ENCODE results near the gene SRGAP2B.
"Not testable (repeated sequence)": the region's sequence is repeated elsewhere in the genome, so short reads cannot be mapped to it uniquely, and the experiment has no call there.

The SRGAP2B gene

DNA sequence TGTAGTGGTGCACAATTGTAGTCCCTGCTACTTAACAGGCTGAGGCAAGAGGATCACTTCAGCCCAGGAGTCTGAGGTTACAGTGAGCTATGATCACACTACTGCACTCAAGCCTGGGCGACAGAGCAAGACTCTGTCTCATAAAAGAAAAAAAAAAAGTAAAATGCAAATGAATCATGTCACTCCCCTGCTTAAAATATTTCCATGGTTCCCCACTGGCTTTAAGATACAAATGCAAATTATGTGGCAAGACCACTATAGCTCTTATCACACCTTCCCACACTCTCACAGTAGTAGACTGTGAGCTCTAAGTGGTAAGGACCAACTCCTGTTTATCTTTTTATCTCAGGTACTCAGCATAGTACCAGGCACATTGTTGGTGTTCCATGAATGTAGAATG is 53.6 kb downstream of the SRGAP2B start:
- not testable (repeated sequence) for DNase-seq

DNA sequence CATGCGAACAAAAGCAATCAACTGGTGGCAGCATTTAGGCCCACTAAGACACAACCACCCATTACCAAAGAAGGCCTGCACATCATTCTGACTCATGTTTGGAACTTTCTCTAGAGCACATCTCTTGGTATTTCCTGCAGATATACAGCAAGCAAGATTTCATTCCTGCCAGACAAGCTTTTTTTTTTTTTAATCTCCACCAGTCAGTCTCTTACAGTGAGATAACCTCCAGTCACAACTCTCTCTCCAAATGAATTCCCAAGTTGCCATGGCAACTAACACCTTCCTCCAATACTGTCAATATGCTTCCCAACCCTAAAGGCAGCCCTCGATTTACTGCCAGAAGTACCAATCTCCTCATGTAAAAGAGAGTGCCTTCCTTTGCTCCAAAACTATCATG is 59.1 kb downstream of the SRGAP2B start:
- DNase-seq = not testable (repeated sequence)

DNA sequence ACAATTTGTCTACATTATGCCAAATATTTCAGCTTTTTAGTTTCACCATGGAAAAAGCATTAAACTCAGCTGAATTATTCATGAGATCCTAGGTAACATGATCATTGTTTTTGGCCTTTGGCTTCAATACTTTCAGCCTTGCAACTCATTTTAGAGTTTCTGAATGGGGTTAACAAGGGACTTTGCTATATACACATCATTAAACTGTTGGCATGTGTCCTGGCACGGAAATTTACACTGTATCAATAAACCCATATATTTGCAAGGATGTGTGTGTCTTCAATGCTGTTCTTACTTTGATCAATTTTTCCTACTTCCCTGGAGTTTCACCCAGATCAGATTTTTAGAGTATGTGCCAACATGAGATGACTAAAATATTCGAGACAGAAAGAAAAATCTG is 61.6 kb downstream of the SRGAP2B start:
- DNase-seq = not testable (repeated sequence)

DNA sequence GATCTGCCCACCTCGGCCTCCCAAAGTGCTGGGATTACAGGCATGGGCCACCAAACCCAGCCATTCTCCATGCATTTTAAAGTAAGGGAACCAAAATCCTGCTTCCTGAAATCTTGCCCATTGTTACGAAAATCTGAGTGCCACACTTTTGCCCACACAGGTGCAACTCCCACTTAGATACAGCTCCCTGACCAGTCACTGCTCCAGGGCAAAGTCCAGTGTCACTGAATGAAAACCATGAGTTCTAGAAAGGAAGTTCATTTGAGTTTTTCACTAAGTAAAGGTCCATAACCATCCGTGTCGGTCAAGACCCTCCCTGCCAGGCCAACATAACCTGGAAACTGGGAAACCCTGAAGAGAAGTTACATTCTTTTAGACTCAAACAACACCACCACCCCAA is 67.9 kb downstream of the SRGAP2B start:
- not testable (repeated sequence) for DNase-seq

DNA sequence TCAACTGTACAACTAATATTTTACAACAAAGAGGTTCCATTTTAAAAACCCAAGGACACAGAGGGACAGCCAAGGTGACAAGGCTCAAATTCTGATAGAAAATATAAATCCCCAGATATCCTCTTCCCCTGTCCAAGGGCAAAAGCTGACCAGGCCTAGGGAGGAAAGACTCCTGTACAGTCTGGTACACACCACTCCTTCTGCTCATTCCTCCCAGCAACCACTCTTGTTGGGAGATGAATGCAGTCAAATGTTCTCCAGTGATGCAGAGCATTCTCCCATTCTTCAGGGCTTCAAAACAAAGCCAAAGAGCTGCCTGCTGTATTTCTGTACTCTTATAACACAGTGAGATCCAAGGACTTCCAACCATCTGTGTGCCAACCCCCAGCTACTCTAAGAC is 69.8 kb downstream of the SRGAP2B start:
- DNase-seq = not testable (repeated sequence)

DNA sequence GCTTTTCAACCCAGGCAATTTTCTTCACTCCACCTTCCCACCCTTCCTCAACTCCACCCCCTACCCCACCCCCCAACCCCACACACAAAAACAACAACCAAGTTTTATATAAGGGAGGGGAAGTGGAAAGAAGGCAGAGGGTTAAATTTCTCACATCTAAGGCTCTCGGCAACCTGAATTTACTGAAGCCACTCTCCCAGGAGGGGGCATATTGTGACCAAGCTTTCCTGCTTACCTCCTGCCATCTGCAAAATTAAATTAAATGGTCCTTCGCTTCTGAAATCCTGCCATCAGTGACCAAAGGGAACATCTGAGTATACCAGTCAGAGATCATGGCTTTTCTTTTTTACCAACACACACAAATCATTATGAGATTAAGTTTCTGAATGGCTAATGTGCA is 72.9 kb downstream of the SRGAP2B start:
- not testable (repeated sequence) for DNase-seq

DNA sequence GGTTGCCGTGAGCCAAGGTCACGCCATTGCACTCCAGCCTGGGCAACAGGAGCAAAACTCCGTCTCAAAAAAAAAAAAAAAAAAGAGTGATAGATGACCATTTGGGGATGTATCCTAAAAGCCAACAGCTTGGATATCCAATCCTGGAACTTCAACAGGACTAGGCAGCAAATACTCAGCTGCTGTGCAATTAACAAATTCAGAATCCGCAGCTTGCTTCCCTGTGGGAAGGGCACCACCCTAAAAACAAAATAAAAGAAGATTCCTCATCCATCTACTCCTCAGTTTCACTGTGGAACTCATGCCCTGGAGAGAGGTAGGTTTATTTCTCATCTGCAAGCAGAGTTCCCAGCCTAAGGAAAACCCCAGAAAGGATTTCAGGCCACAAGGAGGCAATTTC is 73.4 kb downstream of the SRGAP2B start:
- DNase-seq = not testable (repeated sequence)

DNA sequence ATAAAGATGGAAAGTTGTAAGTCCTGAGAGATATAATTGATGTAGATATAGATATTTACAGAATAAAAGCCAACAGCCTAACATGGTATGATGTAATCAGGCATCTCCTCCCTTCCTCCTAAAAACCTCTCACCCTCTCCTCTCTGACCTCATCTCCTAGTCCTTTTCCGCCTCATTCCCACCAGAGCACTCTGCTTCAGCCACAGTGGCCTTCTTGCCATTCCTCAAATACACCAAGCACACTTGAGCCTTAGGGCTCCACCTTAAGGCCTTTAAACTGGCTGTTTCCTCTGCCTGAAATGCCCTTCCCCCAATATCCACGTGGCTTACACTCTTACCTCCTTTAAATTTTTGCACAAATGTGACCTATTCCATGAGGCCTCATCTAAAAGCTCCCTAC is 75.4 kb downstream of the SRGAP2B start:
- DNase-seq = not testable (repeated sequence)

DNA sequence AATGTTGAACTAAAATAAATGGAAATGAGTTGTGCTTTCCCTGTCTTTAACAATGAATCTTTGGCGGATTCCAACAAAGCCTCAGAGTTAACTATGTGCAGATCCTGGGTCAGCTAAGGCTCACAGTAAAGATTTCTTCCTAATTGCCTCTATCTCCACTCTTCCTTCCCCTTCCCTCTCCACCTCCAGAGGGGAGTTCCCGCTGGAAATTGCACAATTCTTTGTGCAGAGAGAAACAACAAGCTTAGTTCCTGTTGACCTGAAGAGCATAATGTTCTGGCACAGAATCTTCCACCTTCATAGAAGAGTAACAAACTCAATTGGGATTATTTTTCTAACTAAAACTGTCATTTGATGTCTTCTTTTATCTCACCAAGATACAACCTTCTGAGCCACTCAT is 77.4 kb downstream of the SRGAP2B start:
- DNase-seq = not testable (repeated sequence)

DNA sequence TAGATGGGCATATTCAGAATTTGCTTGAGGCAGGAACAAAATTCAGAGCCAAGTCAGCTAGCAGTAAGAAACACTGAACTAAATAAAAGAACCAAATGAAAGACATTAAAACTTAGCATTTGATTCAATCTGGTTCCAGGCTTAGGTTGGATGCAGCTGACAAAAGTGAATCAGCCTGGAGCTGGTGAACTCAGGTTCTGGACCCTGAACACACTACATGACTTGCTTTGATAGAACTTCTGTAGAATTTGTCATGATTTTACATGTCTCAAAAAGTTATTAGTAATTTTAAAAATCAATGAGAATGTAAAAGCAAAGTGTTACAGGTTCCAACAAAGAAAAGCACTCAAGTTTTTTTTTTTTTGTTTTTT is 78.7 kb downstream of the SRGAP2B start:
- DNase-seq = not testable (repeated sequence)

DNA sequence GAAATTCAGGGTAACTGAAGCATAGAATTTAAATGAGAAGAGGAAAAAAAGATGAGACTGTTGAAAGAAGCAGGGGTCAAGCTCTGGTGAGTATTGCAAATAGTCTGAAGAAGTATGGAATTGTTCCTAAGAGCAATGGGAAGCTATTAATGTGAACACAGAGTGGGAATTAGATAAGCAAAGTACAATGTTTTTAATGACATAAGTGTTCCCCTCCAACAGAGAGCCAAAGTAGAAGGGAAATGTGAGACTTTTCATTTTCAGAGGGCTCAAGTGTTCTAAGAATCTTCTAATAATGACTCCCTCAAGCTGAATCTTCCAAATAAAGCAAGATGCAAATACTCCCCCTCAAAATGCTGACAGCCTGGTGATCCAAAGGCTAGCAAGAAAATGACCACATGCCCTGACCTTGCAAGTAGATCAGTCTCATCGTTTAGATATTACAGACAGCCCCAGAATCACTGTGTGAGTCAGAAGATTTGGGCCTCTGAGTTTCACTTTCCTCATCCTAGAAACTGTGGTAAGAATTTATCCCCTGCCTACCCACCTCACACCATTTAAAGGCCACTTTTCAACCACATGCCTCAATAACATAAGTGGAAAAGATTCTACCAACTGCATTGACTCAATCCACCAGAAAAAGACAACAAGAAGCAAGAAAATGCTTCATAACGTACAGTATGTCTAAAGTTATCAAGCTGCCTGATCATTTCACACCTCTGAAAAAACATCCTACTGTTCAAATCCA is 79.2 kb downstream of the SRGAP2B start:
- DNase-seq = not testable (repeated sequence)

DNA sequence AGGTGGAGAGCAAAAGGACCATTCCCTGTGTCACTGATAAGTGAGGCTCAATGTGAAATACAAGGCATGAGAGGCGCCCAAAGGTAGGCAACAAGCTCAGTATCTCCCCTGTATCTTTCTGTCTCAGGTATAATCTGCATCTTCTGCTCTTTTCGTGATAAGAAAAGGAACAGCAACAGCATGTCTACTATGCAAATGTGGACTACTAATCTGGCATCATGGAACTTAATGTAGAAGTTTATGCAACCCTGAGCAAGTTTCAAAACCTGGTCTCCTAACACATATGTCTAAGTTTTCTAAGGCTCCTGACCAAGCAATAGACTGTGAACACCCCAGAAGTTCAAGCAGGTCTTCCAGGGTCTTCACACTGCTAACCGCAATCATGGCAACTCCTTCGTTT is 81.8 kb downstream of the SRGAP2B start:
- DNase-seq = not testable (repeated sequence)

DNA sequence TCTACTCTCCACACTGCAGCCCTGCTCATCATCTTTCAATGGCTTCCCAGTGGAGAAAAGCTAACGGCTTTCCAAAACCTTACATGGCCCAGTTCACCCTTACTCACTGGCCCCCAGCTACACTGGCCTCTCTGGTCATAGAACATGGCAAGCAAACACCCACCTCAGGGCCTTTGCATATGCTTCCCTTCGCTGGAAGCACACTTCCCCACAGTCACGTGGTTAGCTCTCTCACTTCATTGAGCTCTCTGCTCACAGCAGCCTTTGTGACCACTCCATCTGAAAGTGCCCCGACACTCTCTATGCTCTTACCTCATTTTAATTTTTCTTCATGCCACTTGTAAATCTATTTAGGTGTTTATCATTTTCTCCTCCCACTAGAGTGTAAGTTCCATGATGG is 83.3 kb downstream of the SRGAP2B start:
- not testable (repeated sequence) for DNase-seq

DNA sequence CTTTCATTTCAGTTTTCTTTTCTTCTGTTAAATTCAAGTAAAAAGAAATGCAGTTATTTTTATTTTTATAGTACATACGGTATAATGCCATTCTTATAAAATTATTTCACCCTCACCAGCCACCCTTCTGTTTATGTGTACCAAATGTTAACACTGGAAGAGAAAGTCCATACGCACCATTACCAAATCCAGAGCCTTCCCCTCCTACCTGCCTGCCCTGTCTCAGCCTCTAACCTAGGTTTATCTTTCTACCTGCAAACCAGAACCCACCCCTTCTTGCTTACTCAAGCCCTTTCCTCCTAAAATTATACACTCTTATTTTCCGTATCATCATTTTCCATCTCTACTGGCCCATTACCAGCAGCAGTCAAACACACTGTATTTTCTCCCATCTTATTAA is 84.5 kb downstream of the SRGAP2B start:
- DNase-seq = not testable (repeated sequence)

DNA sequence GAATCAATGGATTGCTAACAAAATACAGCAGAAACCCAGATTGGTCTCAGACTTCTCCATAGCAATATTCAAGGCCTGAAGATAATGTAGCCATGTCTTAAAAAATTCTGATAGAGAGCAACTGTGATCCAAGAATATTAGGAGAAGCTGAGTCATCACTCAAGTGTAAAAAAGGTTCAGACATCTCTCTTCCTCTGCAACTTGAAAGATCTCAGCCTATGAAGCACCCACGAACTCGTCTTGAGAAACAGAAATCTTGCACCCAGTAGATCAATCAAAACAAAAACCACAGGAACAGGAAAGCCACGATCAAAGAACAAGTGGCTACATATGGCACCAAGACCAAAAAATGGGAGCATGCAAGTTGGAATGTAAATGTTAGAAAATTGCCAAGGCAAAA is 85.2 kb downstream of the SRGAP2B start:
- DNase-seq = not testable (repeated sequence)

DNA sequence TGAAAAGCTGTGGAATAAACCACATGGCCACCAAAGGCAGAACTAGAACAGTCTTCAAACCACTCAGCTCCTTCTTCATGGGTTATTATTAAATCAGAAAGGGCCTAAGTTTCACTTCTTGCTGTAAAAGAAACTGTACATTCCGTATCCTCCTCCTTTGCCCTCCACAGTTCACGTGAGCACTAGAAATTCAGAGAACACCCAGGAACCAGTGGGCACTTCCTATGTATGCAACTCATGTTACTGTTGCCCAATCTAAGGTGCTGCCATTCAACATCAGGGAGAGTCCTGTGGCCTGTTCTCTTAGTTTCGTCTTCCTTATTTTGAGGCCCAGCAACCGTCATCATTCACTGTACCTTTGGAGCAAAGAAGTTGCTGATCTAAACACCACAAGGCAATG is 86.7 kb downstream of the SRGAP2B start:
- not testable (repeated sequence) for DNase-seq

DNA sequence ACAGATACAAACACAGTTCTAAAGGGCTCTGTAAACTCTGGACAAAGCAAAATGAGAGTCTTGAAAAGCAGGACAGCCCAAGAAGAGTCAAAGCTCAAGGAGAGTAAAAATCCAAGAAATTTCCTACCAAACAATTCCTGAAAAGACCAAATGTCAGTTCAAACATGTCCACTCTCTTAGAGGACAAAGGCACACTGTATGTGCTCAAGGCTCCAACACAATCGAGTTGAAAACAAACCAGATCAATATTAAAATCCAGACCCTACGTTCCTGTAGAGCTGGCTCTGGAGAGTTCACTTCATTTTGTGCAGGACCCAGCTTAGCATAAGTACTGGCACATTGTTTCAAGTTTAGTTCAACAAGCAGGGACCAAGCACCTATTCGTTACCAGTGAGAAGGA is 90.0 kb downstream of the SRGAP2B start:
- not testable (repeated sequence) for DNase-seq

DNA sequence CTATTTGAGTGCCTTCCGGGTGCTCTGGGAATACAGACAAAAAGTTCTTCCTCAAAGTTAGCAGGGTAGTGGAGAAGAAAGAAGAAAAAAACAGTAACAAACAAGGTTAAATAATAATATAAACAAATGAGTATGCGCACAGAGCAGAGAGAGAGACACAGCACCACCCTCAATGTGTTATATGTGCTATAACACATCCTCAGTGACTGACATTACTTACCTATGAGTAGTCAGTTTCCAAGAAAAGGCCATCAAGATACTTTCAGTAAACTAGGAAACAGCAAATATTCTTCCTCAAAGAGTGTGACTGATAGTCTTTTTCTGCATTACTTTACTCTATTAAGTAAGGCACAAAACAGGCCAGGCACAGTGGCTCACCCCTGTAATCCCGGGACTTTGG is 93.7 kb downstream of the SRGAP2B start:
- not testable (repeated sequence) for DNase-seq

DNA sequence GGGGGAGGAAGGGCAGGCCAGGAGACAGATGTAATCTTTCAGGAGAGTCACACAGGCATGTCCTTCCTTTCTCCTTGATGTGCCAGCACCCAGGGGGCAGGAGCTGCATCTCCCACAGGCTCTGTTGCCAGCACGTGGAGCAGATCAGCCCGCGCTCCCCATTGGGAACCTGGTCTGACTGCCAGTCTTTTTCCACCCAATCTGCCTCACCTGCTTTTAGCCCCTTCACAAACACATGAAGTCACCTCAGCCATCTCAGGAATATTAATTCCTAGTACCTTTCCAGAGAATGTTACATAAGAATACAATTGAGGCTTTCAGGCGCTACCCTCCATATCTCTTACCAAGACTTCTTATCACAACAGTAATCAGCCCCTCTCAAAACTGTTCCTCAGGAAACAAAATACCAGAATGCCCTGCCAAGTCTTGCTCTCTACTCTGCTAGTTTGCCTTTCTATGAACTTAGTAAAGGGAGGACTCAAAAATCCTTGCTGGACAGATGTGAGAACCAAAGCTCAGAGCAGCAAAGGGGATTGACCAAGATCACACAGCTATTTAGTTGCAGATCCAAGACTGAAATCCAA is 94.3 kb downstream of the SRGAP2B start:
- not testable (repeated sequence) for DNase-seq

DNA sequence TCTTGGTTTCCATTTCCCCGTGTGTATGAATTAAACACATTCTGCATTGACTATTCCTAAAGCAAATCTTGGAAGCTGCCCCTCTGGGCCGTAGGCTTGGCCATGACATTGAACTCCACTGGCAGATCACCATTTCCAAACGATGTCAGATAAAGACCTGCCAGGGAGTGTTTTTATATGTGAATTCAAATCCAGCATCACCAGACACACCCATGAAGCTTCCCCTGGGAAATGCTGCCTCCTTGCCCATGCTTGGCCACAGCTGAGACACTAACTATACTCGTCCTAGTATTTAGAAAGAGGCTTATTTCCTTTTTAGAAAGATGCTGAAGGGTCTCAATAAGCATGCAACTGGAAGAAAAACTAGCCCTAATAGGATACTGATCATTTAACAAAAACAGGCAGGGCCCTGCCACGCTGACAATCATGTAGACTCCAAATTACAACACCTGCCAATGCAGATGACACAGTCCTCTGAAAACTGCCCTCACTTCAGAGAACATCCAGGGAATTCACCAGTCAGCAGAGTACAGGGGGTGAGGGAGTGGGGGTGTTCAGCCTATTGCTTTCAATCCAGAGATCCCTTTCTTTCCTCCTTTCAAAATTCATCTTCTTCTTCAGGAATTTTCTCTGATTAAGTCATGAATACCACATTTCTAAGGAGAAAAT is 94.9 kb downstream of the SRGAP2B start:
- not testable (repeated sequence) for DNase-seq

DNA sequence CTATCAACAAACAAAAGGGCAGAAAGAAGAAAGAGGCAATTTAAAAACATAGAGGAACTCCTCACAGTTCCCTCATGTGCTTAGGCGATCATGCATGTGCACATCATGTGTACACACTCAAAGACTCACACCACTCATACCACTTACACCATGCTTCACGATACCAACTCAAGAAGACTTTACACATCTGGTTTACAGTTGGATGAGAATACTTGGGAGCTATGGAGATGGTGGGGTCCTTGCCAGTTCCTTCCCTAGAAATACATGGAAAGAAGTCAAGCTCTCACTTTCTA is 96.2 kb downstream of the SRGAP2B start:
- not testable (repeated sequence) for DNase-seq

DNA sequence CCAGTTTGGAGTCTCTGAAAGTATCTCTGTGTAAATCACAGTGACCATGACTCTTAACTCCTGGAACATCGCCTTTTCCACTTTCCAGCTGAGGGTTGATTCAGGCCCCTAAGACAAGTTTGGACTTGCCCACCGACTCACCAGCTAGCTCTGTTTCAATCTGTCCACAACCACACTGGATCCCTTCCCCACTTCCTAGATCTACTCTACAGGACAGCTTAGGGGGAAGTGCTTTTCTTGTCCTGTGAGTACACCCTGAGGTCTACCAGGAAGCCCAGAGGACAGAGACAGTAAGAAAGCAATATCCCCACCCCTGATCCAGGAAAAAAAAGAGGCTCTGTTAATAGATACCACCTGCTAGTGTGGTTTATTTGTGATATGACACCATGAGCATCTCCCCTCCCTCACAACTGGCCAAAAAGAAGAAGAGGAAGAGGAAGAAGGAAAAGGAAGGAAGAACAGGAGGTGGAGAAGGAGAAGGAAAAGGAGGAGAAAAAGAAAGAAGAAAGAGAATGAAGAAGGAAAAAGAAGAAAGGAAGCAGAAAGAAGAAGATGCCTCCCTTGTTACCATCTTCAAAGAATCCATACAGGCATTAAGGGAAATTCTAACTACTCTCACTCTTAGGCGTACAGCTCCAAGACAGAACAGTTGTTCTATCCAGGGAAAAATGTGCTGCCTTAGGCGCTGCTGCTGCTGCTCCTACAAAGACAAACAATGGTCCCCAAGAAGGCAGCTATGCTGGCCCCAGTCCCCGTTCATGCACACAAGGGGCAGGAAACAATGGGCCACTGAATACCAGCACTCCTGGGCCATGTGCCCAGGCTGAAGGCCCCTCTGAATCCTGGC is 96.8 kb downstream of the SRGAP2B start:
- DNase-seq = not testable (repeated sequence)

DNA sequence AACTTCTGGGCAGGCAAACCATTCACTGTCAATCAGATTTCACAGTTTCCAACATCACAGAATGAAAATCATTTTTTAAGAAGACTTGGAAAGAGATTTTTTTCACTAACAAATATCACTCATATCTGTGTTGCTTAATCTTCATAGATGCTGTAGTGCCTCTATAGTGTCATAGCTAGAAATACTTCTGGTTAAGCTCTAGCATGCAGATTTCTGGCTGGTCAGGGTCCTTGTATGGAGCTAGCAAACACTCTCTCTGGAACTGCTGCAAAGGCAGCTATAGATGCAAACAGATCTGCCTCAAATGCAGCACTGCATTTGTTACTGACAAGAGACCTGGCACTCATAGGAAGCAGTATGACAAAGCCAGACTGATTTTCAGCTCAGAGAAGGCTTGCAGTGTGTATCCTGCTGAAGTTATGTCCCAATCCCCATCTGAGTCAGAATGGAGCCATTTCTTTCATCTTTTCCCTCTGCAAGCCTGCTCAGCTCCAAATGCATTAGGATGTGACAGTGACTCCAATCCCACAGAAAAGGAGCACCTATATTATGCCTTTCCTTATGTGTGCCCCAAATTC is 99.2 kb downstream of the SRGAP2B start:
- DNase-seq = not testable (repeated sequence)

All from NCI-H526 treated with DMSO at 0.1 percent for 48 hours (cell line).